HepG2 (cell line): Measurements from ENCODE around the gene TEX13D. TPM values are rescaled to one million over a fixed set of nuclear protein-coding genes. Genes with fewer than 3 reads are reported as not detected.

Experiments
- ATAC-seq: fragments of 200-7000 bp; cut with Tn5 transposase; 3 replicates; pipeline ENCODE4 v1.9.1; 2020; ENCODE audit warnings: mild to moderate bottlenecking, moderate library complexity
- BruUV-seq: library from RNA; stranded (reverse); fragments of 400-500 nt; replicated peaks from 2 replicates; lab custom pipeline; 2021; lab: Mats Ljungman, UMichigan
- CTCF ChIA-PET: fragments of 300-600 bp; formaldehyde crosslinking; extraction: SDS; loops from one replicate; lab custom pipeline; 2021; ENCODE audit warnings: low total read pairs, inconsistent platforms, low intra/inter-chr PET ratio; lab: Yijun Ruan, JAX
- POLR2A ChIA-PET: fragments of 350-600 bp; sonication (Branson Sonifier 250); formaldehyde crosslinking; loops from one replicate; lab custom pipeline; 2020; ENCODE audit warnings: antibody characterized with exemption, inconsistent platforms; lab: Yijun Ruan, JAX
- DNase-seq: peaks from one replicate; pipeline ENCODE4 v3.0.0-alpha.2; 2015; ENCODE audit warnings: low spot score
- FAIRE-seq: peaks from 3 replicates; lab custom pipeline; 2011; peaks lifted over from hg19 to GRCh38; lab: Jason Lieb, UNC
- H2AFZ ChIP-seq: one replicate; pipeline ENCODE4 v1.6.1; 2011; ENCODE audit warnings: low read length, inconsistent platforms
- H3K27ac ChIP-seq: fragments of 300-600 bp; 3 replicates; pipeline ENCODE4 v1.8.0; 2011; ENCODE audit warnings: mixed run types, mild to moderate bottlenecking, mixed read lengths, low read length, inconsistent platforms; ENCODE audit not compliant: insufficient read depth; ENCODE audit errors: extremely low read length
- H3K27me3 ChIP-seq, 2 experiments: fragments of 200-600 bp in 1 of 2; 2 replicates in 1 of 2; 3 replicates in 1 of 2; pipeline versions ENCODE4 v1.6.0 to v1.8.0; 2011; ENCODE audit warnings: low read length in 2 of 2, mild to moderate bottlenecking in 2 of 2, moderate library complexity in 2 of 2, inconsistent platforms in 1 of 2; ENCODE audit not compliant: insufficient read depth in 2 of 2, control insufficient read depth in 1 of 2
- H3K36me3 ChIP-seq, 2 experiments: fragments of 200-600 bp in 1 of 2; replicated peaks in 1 of 2; 2 replicates in 1 of 2; 3 replicates in 1 of 2; pipeline versions ENCODE4 v1.5.1 to v1.8.0; 2011; ENCODE audit warnings: low read length in 2 of 2, inconsistent platforms in 1 of 2; ENCODE audit not compliant: insufficient read depth in 2 of 2, control insufficient read depth in 1 of 2
- H3K4me1 ChIP-seq: 2 replicates; pipeline ENCODE4 v1.5.1; 2012; ENCODE audit warnings: low read length, inconsistent platforms; ENCODE audit not compliant: insufficient read depth
- H3K4me2 ChIP-seq: 2 replicates; pipeline ENCODE4 v1.6.0; 2011; ENCODE audit warnings: low read depth, low read length, inconsistent platforms
- H3K4me3 ChIP-seq, 3 experiments: fragments of 200-600 bp in 1 of 3; sonication (generic), shearing (Covaris generic) in 1 of 3; replicated peaks in 1 of 3; 2 replicates each; pipeline ENCODE4 v1.5.1; 2011 to 2016; ENCODE audit warnings: low read length in 3 of 3, inconsistent platforms in 2 of 3, low read depth in 2 of 3, mild to moderate bottlenecking in 2 of 3, control low read depth in 1 of 3, mixed read lengths in 1 of 3; ENCODE audit not compliant: insufficient read depth in 1 of 3
- H3K79me2 ChIP-seq: one replicate; pipeline ENCODE4 v1.6.1; 2011; ENCODE audit warnings: low read length, inconsistent platforms; ENCODE audit not compliant: insufficient read depth
- H3K9ac ChIP-seq: 2 replicates; pipeline ENCODE4 v1.6.0; 2011; ENCODE audit warnings: mild to moderate bottlenecking, low read depth, low read length, inconsistent platforms; ENCODE audit not compliant: insufficient read depth
- H3K9me3 ChIP-seq: 2 replicates; pipeline ENCODE4 v1.5.1; 2012; ENCODE audit warnings: mild to moderate bottlenecking, low read length
- H4K20me1 ChIP-seq: 2 replicates; pipeline ENCODE4 v1.6.0; 2011; ENCODE audit warnings: inconsistent platforms, mild to moderate bottlenecking, low read length, moderate library complexity; ENCODE audit not compliant: insufficient read depth
- ARID4A ChIP-seq: sonication (generic); formaldehyde crosslinking; IDR thresholded peaks from 2 replicates; pipeline ENCODE4 v1.5.0; 2020; ENCODE audit warnings: mild to moderate bottlenecking, missing genetic modification reagents, borderline replicate concordance
- ELK4 ChIP-seq: sonication (generic); formaldehyde crosslinking; IDR thresholded peaks from 2 replicates; pipeline ENCODE4 v1.9.0; 2021; ENCODE audit warnings: missing genetic modification reagents, borderline replicate concordance
- HOXA9 ChIP-seq: sonication (generic); formaldehyde crosslinking; IDR thresholded peaks from 2 replicates; pipeline ENCODE4 v1.8.1; 2022; ENCODE audit warnings: missing genetic modification reagents, mild to moderate bottlenecking, moderate library complexity, borderline replicate concordance
- MBNL3 ChIP-seq: fragments of 250-450 bp; sonication (Bioruptor Pico); conservative IDR thresholded peaks from 2 replicates; pipeline ENCODE4 v1.8.0; 2022; ENCODE audit warnings: mild to moderate bottlenecking, inconsistent platforms
- ZNF580 ChIP-seq: IDR thresholded peaks from 2 replicates; pipeline ENCODE4 v1.6.1; 2016; ENCODE audit warnings: low read depth, borderline replicate concordance
- WGBS: methylation state at CpG from one replicate; pipeline ENCODE4 v1.1.6; 2017; ENCODE audit warnings: low lambda C conversion rate; 5-methylcytosine and 5-hydroxymethylcytosine counted together
- in situ Hi-C: cut with HindIII; loops from 2 replicates; pipeline ENCODE4 v1.10.0; 2017; ENCODE audit warnings: low pct_unique_long_range_greater_than_20kb; ENCODE audit not compliant: extremely low pct_ligation_motif_present
- intact Hi-C: fragments of 100-400 bp; cut with micrococcal nuclease; formaldehyde crosslinking; loops from one replicate; pipeline ENCODE4 v1.10.0; 2022; ENCODE audit not compliant: unreplicated experiment
- polyA plus RNA-seq, 8 experiments: library from polyadenylated mRNA; depleted of rRNA in 3 of 8; stranded (reverse) in 7 of 8; unstranded in 1 of 8; fragments of >200 nt; fragmentation: Illumina TruSeq in 4 of 8; extraction: Trizol in 4 of 8; gene quantifications; 2 replicates each; pipeline versions ENCODE4 v1.2.1 to v1.2.3, GENCODE V29; 2011 to 2016; ENCODE audit warnings: low read depth in 4 of 8, missing spikeins in 1 of 8, mixed read lengths in 1 of 8; ENCODE audit not compliant: insufficient read depth in 1 of 8
- total RNA-seq, 5 experiments: library from RNA; depleted of rRNA; stranded (reverse); fragments of >200 nt; fragmentation: Illumina TruSeq; extraction: Trizol; gene quantifications; 2 replicates each; pipeline ENCODE4 v1.2.3, GENCODE V29; 2016; ENCODE audit warnings: low read depth in 1 of 5

The TEX13D gene
- total and polyA plus RNA-seq, 2 of the 13 experiments (the other 11 are each of a cell fraction or from before 2014, with no cell fraction given) = not detected

GRCh38 chrX:124343016-124343415 is 10.6 kb downstream of the TEX13D start:
- no peak for TF ChIP-seq ARID4A (CRISPR knock-in tag)
- TF ChIP-seq ZNF580 = no peak
- TF ChIP-seq MBNL3 (CRISPR knock-in tag) = no peak
- intact Hi-C loops = no loop called here
- H3K27me3 ChIP-seq = no peaks in the 10 kb centered on the region
- FAIRE-seq = no peak
- no peak overlapping the region for H2AFZ ChIP-seq
- H3K27ac ChIP-seq = no peak overlapping the region
- H3K36me3 ChIP-seq = no peaks in the 10 kb centered on the region
- no peak for ATAC-seq
- H4K20me1 ChIP-seq = no peaks in the 10 kb centered on the region
- no peak overlapping the region for H3K4me3 ChIP-seq
- ChIA-PET POLR2A (no interaction called here), CTCF (no interaction called here)
- H3K9ac ChIP-seq = no peak overlapping the region
- in situ Hi-C loops = no loop called here
- no peaks in the 10 kb centered on the region for H3K9me3 ChIP-seq
- no peaks in the 10 kb centered on the region for H3K4me1 ChIP-seq
- no TSS peak for BruUV-seq
- DNase-seq = no peak
- H3K79me2 ChIP-seq = no peaks in the 10 kb centered on the region
- H3K4me2 ChIP-seq = no peak overlapping the region

- no peaks in the 10 kb centered on the region for H3K79me2 ChIP-seq
- FAIRE-seq (no peak), DNase-seq (no peak), ATAC-seq (no peak)
- no peaks in the 10 kb centered on the region for H3K4me1 ChIP-seq
- no peak for TF ChIP-seq HOXA9
- no peak for TF ChIP-seq ELK4 (CRISPR knock-in tag)
- WGBS = 18% methylated on average over 4 of the region's 4 CpGs
- H3K4me3 ChIP-seq = no peak overlapping the region
- POLR2A ChIA-PET = no interaction called here
- BruUV-seq = no TSS peak
- no peak overlapping the region for H3K27ac ChIP-seq
- H2AFZ ChIP-seq = no peak overlapping the region
- CTCF ChIA-PET = no interaction called here
- in situ Hi-C loops = no loop called here
- H3K36me3 ChIP-seq = no peaks in the 10 kb centered on the region
- intact Hi-C loops = no loop called here
- no peaks in the 10 kb centered on the region for H3K9me3 ChIP-seq
- no peaks in the 10 kb centered on the region for H3K27me3 ChIP-seq
- no peak overlapping the region for H3K4me2 ChIP-seq
- H3K9ac ChIP-seq = no peak overlapping the region
- no peaks in the 10 kb centered on the region for H4K20me1 ChIP-seq
Observed at GRCh38 chrX:124344246-124344645, 11.8 kb downstream of the TEX13D start.
